Cardiac septum (tissue), 1 donor: ENCODE measurements around the gene NDUFB3. TPM values are rescaled to one million over a fixed set of nuclear protein-coding genes. Genes with fewer than 3 reads are reported as not detected.
A peak's percentile ranks its signal among the peaks of the same experiment; 100 is the strongest.
"Not testable (repeated sequence)": the region's sequence is repeated elsewhere in the genome, so short reads cannot be mapped to it uniquely, and the experiment has no call there.

Experiments used
- DNase-seq: peaks from one replicate; pipeline ENCODE4 v3.0.0-alpha.2; 2020; ENCODE audit warnings: low spot score
- intact Hi-C: fragments of 100-400 bp; cut with DNase I; formaldehyde crosslinking; loops from one replicate; pipeline ENCODE4 v1.14.0; 2022
- total RNA-seq: library from RNA; stranded (reverse); fragmentation: NEBNext Ultra II Directional; extraction: Animal tissue kit (Norgen Biotek cat#: 25700); gene quantifications from one replicate; pipeline ENCODE4 v1.2.1, GENCODE V29; 2021
- donor health status: DM: no; HTN: no; CAD: no.

Gene NDUFB3
- total RNA-seq, 1 donor from 2014 or later: 278 TPM

DNA sequence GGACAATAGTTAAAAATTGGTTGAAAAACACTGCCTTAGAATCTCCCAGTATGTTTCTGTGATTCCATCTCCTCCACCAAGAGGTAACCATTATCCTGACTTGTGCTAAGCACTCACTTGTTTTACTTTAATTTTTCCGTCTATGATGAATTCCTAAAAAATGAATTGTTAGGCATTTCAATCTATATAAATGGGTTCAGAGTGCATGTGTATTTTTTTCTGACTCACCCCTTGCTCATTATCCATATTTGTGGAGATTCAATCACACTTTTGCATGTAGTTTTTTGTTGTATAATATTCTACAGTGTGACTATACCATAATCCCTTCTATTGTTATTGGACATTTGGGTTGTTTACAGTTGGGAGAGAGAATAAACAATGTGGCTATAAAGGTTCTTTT is 1.3 kb downstream of the NDUFB3 start:
- DNase-seq: no peak
- intact Hi-C loops: loop anchor here (5.0 kb wide), 1 partner anchor 84 kb away; no protein-coding TSS in a partner anchor

DNA sequence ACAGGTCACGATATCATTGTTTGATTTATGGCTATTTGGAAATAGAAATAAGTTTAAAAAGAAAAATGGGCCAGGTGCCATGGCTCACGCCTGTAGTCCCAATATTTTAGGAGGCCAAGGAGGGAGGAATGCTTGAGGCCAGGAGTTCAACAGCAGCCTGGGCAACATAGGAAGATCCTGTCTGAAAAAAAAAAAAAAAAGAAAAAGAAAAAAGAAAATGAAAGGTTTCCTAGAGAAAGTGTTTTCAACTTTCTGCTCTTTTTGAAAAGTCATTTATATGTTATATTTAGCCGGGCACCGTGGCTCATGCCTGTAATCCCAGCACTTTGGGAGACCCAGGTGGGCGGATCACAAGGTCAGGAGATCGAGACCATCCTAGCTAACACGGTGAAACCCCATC is 3.2 kb downstream of the NDUFB3 start:
- intact Hi-C loops: loop anchor here (5.0 kb wide), 1 partner anchor 82 kb away; no protein-coding TSS in a partner anchor
- DNase-seq: no peak

DNA sequence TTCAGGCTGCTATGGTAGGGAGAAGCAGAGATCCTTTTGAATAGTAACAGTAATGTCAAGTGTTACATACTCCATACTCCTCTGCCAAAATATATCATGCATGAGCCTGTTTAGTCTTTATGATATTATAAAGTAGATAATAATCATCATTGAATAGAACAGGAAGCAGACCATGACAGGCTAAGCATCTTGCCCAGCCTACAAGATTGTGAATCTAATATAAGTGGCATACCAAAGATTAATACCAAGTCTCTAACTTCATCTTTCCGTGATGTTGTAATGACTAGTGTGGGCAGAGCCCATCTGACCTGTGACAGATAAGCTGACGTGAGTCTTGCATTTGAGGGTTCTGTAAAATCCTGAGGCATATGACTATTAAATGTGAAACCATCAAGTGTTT is 13.1 kb downstream of the NDUFB3 start:
- intact Hi-C loops: no loop called here
- DNase-seq: no peak

DNA sequence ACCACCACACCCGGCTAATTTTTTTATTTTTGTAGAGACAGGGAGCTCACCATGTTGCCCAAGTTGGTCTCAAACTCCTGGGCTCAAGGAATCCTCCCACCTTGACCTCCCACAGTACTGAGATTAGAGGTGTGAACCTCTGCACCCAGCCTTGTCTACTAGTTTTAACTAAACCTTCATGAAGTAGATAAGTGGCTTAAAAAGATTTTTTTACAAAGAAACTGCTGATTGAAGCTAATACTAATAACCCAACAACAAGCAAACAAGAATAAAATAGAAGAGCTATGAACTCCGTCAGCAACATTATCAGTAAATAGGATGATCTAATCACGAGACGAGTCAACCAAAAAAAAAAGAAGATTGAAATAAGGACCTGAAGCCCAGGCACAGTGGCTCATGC is 18.8 kb downstream of the NDUFB3 start:
- no peak for DNase-seq

DNA sequence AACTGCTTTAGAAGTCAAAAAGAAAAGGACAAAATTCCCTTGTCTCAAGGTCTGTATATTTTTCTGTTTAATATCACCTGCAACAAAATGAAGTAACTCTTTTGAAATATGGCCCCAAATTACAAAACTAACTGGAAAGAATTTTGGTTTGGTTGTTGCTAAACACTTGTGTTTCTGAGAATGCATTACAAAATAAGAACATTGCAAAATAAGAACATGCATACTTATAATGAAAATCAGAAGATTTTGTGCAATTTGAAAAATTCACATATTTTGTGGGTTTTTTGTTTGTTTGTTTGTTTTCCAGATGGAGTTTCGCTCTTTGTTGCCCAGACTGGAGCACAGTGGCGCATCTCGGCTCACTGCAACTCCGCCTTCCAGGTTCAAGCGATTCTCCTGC is 21.8 kb downstream of the NDUFB3 start:
- intact Hi-C loops: no loop called here
- DNase-seq: no peak

More for the DNA sequence above, 18.8 kb downstream of the NDUFB3 start:
- intact Hi-C loops: no loop called here

DNA sequence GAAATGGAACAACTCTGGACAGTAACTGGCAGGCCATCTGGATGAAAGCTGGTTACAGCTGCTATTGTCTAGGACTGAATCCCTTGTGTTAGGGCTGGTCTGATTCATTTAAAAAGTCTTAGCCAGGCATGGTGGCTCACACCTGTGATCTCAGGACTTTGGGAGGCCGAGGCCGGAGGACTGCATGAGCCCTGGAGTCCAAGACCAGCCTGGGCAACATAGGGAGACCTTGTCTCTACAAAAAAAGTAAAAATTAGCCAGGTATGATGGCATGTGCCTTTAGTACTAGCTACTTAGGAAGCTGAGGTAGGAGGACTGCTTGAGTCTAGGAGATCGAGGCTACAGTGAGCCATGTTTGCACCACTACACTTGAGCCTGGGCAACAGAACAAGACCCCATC is 28.7 kb downstream of the NDUFB3 start:
- DNase-seq: no peak
- intact Hi-C loops: no loop called here

DNA sequence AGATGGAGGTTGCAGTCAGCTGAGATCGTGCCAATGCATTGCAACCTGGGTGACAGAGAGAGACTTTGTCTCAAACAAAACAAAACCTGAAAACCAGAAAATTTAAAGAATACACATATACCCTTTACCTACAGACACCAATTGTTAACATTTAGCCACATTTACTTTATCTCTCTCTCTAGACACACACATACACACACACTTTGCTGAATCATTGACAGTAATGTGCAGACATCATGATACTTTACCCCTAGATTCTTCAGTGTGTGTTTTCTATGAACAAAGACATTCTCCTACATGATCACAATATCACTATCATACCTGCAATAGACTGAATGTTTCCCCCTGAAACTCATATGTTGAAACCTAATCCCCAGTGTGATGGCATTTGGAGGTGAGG is 34.0 kb downstream of the NDUFB3 start:
- intact Hi-C loops: no loop called here
- DNase-seq: no peak

DNA sequence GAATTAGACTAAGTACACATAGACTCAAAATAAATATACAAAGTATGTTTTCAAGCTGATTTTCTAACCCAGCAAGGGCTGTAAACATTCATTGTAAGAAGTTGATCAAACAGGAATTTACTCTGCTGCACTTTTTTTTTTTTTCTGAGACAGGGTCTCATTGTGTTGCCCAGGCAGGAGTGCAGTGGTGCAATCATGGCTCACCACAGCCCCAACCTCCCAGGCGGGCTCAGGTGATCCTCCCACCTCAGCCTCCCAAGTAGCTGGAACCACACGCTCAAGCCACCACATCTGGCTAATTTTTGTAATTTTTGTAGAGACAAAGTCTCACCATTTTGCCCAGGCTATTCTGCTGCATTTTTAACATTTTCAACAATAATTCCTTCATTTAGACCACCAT is 35.8 kb downstream of the NDUFB3 start:
- no peak for DNase-seq
- intact Hi-C loops: no loop called here

DNA sequence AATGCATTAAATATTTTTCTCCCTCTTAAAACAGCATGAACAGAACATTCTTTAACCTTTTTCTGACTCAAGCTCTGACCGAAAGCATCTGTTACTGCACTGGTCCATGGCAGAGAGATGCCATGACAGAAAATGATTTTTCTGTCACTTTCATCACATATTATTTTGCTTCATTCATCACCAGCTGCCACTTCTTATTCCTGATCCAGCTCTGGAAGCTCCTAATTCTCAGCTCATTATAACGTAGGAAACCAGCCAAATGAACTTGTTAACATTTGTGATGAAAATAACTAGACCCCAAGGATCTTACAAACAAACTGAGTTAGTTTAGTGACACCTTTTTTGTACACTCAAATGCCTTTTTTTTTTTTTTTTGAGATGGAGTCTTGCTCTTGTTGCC is 36.5 kb downstream of the NDUFB3 start:
- intact Hi-C loops: no loop called here
- DNase-seq: no peak

DNA sequence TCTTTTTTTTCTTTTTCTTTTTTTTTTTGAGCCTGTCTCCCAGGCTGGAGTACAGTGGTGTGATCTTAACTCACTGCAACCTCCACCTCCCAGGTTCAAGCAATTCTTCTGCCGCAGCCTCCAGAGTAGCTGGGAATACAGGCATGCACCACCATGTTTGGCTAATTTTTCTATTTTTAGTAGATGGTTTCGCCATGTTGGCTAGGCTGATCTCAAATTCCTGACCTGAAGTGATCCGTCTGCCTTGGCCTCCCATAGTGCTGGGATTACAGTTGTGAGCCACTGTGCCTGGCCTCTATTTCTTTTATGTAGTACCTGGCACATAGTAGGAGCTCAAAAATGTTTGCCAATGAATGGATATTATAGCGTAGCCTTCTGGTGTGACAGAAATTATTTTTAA is 37.4 kb downstream of the NDUFB3 start:
- no peak for DNase-seq
- intact Hi-C loops: no loop called here

DNA sequence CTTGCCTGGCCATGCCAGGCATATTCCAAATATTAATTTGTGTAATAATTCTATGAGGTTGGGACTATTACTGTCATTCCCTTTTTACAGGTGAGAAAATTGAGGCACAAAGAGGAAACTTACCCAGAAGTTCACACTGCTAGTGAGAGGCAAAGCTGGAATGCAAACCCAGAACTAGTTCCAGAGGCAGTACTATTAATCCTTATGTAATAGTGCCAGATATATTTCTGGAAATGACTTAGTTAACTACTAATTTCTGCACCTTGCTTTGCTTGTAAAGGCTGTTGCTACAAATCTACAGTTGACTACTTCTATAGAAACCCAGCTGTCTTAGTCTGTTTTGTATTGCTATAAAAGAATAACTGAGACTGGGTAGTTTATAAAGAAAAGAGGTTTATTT is 38.8 kb downstream of the NDUFB3 start:
- intact Hi-C loops: no loop called here
- DNase-seq: no peak

DNA sequence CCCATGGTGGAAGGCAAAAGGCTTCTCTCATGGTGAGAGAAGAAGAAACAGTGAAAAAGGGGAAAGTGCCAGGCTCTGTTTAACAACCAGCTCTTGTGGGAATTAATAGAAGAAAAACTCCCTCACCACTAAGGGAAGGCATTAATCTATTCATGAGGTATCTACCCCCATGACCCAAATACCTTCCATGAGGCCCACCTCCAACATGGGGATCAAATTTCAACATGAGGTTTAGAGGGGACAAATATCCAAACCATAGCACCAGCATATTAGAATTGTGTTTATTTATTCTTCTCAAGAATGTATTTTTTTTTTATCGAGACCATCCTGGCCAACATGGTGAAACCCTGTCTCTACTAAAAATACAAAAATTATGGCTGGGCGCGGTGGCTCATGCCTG is 39.3 kb downstream of the NDUFB3 start:
- intact Hi-C loops: no loop called here
- peak; percentile 22 for DNase-seq

DNA sequence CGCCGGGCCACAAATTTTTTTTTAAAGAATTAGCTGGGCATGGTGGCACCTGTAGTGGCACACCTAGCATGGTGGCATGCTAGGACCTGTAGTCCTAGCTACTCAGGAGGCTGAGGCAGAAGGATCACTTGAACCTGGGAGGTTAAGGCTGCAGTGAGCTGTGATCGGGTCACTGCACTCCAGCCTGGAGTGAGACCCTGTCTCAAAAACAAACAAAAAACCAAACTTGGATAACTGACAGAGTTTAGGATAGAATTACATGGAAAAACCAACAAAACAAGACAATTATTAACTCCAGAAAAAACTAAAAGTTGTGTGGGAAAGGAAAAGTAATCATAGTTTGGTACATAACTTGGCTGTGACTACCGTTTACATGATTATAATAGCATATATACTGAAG is 42.5 kb downstream of the NDUFB3 start:
- DNase-seq: peak; percentile 38
- intact Hi-C loops: no loop called here

DNA sequence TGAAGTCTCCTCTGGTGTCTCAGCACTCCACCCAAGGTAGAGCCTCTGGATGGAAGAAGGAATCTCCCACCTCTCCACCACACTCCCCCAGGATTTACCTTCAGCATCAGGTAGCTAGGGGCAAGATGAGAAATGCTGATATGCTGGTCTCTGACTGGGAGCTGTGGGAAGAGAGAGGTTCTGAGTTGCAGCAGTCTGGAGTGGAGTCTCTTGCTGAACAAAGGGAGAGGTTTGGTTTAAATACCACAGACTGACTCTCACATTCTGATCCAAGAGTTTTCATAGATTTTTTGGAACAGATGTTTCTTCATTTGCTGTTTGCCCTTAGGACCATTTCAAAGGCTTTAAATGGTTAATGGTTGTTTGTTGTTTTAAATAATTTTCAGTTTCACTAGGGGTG is 43.0 kb downstream of the NDUFB3 start:
- intact Hi-C loops: no loop called here
- DNase-seq: peak; percentile 54

DNA sequence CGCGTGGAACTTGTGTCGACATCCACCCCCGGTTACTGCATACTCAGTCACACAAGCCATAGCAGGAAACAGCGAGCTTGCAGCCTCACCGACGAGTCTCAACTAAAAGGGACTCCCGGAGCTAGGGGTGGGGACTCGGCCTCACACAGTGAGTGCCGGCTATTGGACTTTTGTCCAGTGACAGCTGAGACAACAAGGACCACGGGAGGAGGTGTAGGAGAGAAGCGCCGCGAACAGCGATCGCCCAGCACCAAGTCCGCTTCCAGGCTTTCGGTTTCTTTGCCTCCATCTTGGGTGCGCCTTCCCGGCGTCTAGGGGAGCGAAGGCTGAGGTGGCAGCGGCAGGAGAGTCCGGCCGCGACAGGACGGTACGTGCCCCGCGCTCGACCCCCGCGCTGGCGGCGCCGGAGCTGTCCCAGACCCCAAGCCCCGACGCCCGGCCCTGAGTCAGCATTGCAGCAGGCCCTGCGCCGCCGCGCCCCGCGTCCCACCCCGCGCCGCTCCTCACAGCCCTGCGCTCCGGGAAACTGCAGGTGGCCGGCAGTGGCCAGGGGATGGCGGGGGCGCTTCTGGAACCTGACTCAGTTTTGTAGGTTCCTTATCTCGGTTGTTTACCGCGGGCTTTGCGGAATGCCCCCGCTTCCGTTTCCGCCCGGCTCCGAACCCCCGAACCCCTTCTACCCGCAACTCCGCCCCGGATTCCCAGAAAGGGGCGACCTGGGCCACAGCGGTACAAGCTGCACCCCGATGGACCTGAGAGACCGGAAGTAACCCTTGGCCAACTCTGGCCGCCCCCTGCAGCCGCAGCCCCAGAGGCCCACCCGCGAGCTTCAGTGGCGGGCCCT is 44.5 kb downstream of the NDUFB3 start, which contains the start of gene CFLAR:
TSS of gene CFLAR (plus strand) at position 50 of the 844 bp plus-strand sequence. CDS start 13,702 bp downstream, outside the sequence.
- intact Hi-C loops: loop anchor here (2.0 kb wide), 1 partner anchor 46 kb away; the partner anchor contains the start of gene HYCC2
- DNase-seq: peak; percentile 94

DNA sequence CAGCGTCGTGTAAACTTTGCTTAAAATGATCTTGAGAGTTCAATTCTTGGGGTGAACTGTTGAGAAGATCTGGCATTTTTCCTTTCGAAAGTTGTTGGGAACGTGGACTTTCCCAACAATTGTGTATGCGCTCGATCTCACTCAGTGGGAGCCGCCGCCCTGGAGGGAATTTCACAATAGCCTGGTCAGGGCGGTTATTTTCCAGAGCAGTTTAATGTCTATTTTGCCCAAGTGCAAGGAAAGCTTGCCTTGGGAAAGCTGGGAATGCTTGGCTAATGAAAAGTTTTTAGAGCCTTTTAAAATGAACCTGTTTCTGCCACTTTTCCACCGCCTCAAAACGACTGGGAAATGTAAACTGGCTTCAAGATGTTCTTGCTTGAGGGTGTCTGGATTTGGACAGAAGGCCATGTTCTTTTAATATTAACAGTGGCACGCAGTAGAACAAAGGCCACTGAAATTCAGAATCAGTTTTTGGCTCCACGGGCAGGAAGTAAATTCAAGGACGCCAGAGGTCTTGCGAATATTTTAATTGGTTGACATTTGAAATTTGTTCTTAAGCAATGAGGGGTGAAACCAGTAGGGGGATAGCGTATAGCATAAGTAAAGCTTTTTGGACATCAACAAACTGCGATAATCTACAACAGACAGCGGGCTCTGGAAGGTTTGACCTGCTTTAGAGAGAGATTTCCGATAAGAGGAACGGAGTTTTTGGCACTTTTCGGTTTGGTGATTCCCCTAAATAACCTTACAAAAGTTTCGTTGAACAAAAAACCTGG is 45.3 kb downstream of the NDUFB3 start:
- peak; percentile 86 for DNase-seq
- intact Hi-C loops: loop anchor here (2.0 kb wide), 1 partner anchor 46 kb away; the partner anchor contains the start of gene HYCC2

DNA sequence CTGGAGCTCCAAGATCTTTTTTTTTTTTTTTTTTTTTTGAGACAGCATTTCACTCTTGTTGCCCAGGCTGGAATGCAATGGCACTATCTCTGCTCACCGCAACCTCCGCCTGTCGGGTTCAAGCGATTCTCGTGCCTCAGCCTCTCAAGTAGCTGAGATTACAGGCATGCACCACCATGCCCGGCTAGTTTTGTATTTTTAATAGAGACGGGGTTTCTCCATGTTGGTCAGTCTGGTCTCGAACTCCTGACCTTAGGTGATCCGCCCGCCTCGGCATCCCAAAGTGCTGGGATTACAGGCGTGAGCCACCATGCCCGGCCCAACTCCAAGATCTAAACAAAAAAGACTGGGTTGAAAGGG is 45.9 kb downstream of the NDUFB3 start:
- intact Hi-C loops: loop anchor here (1.0 to 2.0 kb wide), 3 partner anchors 41 to 253 kb away; partner anchors contain the start of genes CLK1 and HYCC2

DNA sequence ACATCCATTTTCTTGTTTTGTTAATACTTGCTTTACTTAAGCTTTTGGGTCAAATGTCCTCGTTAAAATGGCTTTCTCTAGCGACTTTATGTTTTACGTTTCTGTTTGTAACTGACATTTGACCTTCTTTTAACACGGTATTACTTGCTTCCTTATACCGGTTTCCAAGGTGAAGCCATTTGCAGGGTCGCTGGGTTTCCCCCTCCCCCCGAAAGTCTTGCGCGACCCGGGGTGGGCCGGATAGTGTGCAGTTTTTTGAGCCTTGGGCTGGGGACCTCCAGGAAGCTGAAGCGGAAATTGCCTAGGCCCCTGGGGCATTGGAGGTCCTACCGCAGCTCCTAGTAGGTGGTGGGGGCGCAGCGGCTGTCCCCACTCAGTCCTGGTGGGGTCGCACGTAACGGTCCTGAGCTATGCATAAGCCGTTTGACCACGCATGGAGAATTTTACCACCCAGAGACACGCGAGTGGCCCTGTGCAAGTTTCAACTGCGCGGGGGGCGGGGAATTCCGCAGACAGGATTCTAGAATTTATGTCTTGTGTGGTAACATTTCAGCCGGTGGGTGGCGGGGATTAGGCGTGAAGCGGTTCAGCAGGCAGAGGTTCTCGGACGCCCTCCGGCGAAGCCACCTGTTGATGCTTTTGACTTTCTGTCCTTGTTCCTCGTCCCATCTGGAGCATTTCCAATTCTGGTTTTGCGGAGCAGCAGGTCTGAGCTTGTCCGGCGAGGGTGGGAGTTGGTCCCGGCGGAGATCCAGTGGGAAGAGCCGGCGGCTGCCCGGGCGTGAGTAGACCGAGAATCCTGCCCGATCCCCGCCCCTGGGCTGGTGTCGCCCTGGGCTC is 46.5 kb downstream of the NDUFB3 start:
- intact Hi-C loops: loop anchor here (1.0 to 2.0 kb wide), 2 partner anchors 40 to 254 kb away; partner anchors contain the start of gene CLK1
- peak; percentile 95 for DNase-seq

More for the DNA sequence above, 45.9 kb downstream of the NDUFB3 start:
- not testable (repeated sequence) for DNase-seq
